NCI-H446 treated with DMSO at 0.1 percent for 48 hours (cell line): ENCODE data around the gene FZD10.

ENCODE experiments used
- DNase-seq: peaks from one replicate; lab custom pipeline; 2025; lab: John Stamatoyannopoulos, UW

The FZD10 gene

GRCh38 chr12:130212384-130212989, 50.2 kb downstream of the FZD10 start:
- DNase-seq = no peak

- no peak for DNase-seq
Measured at GRCh38 chr12:130213249-130213648, 51.0 kb downstream of the FZD10 start.

GRCh38 chr12:130214686-130215395, 52.6 kb downstream of the FZD10 start:
- DNase-seq = no peak
